GM23338 (cell line): Measurements from ENCODE around the gene PEPD.

ENCODE experiments used
- CREB1 ChIP-seq: fragments of 250-450 bp; sonication (Bioruptor Pico); IDR thresholded peaks from 2 replicates; pipeline ENCODE4 v1.5.0; 2020; ENCODE audit warnings: low read depth, mild to moderate bottlenecking, moderate library complexity
- CTCF ChIP-seq, 2 experiments: fragments of 200-600 bp in 1 of 2; sonication (generic) in 1 of 2; conservative IDR thresholded peaks; 2 replicates each; pipeline versions ENCODE4 v1.5.1 to v1.6.1; 2016 to 2017; ENCODE audit warnings: antibody characterized with exemption in 2 of 2, low read depth in 2 of 2, mild to moderate bottlenecking in 2 of 2, moderate library complexity in 1 of 2
- EZH2 ChIP-seq: fragments of 200-600 bp; sonication (generic); IDR thresholded peaks from one replicate; pipeline ENCODE4 v1.8.0; 2017; ENCODE audit warnings: antibody characterized with exemption, mild to moderate bottlenecking, low read depth; ENCODE audit not compliant: unreplicated experiment
- EZH2phosphoT487 ChIP-seq: fragments of 200-600 bp; sonication (generic); IDR thresholded peaks from one replicate; pipeline ENCODE4 v1.8.1; 2018; ENCODE audit warnings: antibody characterized with exemption; ENCODE audit not compliant: unreplicated experiment
- POLR2AphosphoS5 ChIP-seq: IDR thresholded peaks from 2 replicates; pipeline ENCODE4 v1.6.1; 2016; ENCODE audit warnings: antibody characterized with exemption, low read depth
- ZNF114 ChIP-seq: fragments of 250-450 bp; sonication (Bioruptor Pico); IDR thresholded peaks from 2 replicates; pipeline ENCODE4 v1.5.0; 2020; ENCODE audit warnings: mild to moderate bottlenecking, moderate library complexity
- TF ChIP-seq, protein P1 (sequence below): IDR thresholded peaks from one replicate; pipeline ENCODE4 v1.6.1; 2018; ENCODE audit warnings: antibody characterized with exemption; ENCODE audit not compliant: unreplicated experiment
- TF ChIP-seq, protein P2 (sequence below): fragments of 250-450 bp; sonication (Bioruptor Pico); IDR thresholded peaks from 2 replicates; pipeline ENCODE4 v1.5.0; 2020; ENCODE audit warnings: mild to moderate bottlenecking, moderate library complexity

DNA sequence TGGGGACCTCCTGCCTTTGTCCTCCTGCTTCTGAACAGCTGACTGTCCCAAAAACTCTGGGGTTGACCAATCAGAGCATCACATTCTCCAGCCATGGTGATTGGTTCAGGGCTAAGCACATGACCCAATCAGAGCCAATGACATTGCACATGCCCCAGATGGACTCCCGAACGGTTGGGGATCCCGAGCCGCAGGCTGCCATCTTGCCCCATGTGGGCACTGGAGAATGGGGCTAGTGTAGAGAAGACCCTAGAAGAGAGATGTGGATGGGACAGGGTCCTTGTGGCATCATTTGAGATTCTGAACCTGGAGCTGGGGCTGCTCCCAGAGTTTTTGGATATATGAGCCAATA, 31.3 kb upstream of the PEPD start:
- no peak for TF ChIP-seq CTCF (conservative IDR thresholded peaks at IDR 0.05; ENCODE audit: low read depth in 2 of 2)
- no peak for TF ChIP-seq EZH2
- no peak for TF ChIP-seq CREB1 (CRISPR knock-in tag)
- no peak for TF ChIP-seq EZH2phosphoT487
- TF ChIP-seq, protein P1, sequence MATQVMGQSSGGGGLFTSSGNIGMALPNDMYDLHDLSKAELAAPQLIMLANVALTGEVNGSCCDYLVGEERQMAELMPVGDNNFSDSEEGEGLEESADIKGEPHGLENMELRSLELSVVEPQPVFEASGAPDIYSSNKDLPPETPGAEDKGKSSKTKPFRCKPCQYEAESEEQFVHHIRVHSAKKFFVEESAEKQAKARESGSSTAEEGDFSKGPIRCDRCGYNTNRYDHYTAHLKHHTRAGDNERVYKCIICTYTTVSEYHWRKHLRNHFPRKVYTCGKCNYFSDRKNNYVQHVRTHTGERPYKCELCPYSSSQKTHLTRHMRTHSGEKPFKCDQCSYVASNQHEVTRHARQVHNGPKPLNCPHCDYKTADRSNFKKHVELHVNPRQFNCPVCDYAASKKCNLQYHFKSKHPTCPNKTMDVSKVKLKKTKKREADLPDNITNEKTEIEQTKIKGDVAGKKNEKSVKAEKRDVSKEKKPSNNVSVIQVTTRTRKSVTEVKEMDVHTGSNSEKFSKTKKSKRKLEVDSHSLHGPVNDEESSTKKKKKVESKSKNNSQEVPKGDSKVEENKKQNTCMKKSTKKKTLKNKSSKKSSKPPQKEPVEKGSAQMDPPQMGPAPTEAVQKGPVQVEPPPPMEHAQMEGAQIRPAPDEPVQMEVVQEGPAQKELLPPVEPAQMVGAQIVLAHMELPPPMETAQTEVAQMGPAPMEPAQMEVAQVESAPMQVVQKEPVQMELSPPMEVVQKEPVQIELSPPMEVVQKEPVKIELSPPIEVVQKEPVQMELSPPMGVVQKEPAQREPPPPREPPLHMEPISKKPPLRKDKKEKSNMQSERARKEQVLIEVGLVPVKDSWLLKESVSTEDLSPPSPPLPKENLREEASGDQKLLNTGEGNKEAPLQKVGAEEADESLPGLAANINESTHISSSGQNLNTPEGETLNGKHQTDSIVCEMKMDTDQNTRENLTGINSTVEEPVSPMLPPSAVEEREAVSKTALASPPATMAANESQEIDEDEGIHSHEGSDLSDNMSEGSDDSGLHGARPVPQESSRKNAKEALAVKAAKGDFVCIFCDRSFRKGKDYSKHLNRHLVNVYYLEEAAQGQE: no peak
- no peak for TF ChIP-seq POLR2AphosphoS5
- TF ChIP-seq, protein P2, sequence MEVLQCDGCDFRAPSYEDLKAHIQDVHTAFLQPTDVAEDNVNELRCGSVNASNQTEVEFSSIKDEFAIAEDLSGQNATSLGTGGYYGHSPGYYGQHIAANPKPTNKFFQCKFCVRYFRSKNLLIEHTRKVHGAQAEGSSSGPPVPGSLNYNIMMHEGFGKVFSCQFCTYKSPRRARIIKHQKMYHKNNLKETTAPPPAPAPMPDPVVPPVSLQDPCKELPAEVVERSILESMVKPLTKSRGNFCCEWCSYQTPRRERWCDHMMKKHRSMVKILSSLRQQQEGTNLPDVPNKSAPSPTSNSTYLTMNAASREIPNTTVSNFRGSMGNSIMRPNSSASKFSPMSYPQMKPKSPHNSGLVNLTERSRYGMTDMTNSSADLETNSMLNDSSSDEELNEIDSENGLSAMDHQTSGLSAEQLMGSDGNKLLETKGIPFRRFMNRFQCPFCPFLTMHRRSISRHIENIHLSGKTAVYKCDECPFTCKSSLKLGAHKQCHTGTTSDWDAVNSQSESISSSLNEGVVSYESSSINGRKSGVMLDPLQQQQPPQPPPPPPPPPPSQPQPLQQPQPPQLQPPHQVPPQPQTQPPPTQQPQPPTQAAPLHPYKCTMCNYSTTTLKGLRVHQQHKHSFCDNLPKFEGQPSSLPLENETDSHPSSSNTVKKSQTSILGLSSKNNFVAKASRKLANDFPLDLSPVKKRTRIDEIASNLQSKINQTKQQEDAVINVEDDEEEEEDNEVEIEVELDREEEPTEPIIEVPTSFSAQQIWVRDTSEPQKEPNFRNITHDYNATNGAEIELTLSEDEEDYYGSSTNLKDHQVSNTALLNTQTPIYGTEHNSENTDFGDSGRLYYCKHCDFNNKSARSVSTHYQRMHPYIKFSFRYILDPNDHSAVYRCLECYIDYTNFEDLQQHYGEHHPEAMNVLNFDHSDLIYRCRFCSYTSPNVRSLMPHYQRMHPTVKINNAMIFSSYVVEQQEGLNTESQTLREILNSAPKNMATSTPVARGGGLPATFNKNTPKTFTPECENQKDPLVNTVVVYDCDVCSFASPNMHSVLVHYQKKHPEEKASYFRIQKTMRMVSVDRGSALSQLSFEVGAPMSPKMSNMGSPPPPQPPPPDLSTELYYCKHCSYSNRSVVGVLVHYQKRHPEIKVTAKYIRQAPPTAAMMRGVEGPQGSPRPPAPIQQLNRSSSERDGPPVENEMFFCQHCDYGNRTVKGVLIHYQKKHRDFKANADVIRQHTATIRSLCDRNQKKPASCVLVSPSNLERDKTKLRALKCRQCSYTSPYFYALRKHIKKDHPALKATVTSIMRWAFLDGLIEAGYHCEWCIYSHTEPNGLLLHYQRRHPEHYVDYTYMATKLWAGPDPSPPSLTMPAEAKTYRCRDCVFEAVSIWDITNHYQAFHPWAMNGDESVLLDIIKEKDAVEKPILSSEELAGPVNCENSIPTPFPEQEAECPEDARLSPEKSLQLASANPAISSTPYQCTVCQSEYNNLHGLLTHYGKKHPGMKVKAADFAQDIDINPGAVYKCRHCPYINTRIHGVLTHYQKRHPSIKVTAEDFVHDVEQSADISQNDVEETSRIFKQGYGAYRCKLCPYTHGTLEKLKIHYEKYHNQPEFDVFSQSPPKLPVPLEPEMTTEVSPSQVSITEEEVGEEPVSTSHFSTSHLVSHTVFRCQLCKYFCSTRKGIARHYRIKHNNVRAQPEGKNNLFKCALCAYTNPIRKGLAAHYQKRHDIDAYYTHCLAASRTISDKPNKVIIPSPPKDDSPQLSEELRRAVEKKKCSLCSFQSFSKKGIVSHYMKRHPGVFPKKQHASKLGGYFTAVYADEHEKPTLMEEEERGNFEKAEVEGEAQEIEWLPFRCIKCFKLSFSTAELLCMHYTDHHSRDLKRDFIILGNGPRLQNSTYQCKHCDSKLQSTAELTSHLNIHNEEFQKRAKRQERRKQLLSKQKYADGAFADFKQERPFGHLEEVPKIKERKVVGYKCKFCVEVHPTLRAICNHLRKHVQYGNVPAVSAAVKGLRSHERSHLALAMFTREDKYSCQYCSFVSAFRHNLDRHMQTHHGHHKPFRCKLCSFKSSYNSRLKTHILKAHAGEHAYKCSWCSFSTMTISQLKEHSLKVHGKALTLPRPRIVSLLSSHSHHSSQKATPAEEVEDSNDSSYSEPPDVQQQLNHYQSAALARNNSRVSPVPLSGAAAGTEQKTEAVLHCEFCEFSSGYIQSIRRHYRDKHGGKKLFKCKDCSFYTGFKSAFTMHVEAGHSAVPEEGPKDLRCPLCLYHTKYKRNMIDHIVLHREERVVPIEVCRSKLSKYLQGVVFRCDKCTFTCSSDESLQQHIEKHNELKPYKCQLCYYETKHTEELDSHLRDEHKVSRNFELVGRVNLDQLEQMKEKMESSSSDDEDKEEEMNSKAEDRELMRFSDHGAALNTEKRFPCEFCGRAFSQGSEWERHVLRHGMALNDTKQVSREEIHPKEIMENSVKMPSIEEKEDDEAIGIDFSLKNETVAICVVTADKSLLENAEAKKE (CRISPR knock-in tag): no peak
- no peak for TF ChIP-seq ZNF114 (CRISPR knock-in tag)
